Activated CD4-positive, alpha-beta T cell treated with anti-CD3 and anti-CD28 coated beads for 36 hours (primary cell): ENCODE results near the gene ATP5PD. TPM values are rescaled to one million over a fixed set of nuclear protein-coding genes. Genes with fewer than 3 reads are reported as not detected.
A peak's percentile ranks its signal among the peaks of the same experiment; 100 is the strongest.

Experiments
- ATAC-seq: fragments of 200-7000 bp; cut with Tn5 transposase; one replicate; pipeline ENCODE4 v1.10.0; 2021; ENCODE audit warnings: mild to moderate bottlenecking, moderate library complexity
- CTCF ChIA-PET: fragments of 350-600 bp; sonication (Branson Sonifier 250); formaldehyde crosslinking; loops from one replicate; lab custom pipeline; 2021; ENCODE audit warnings: antibody characterized with exemption; lab: Charles Lee
- POLR2A ChIA-PET: fragments of 350-600 bp; sonication (Branson Sonifier 250); formaldehyde crosslinking; loops from one replicate; lab custom pipeline; 2021; ENCODE audit warnings: antibody characterized with exemption, inconsistent platforms; lab: Charles Lee
- DNase-seq: peaks from one replicate; pipeline ENCODE4 v3.0.0-alpha.2; 2020
- H3K27ac Mint-ChIP-seq: one replicate; pipeline ENCODE4 v1.8.0; 2021; ENCODE audit warnings: mixed read lengths
- H3K27me3 Mint-ChIP-seq: one replicate; pipeline ENCODE4 v1.8.0; 2021; ENCODE audit warnings: mixed read lengths
- H3K36me3 Mint-ChIP-seq: one replicate; pipeline ENCODE4 v1.8.0; 2021; ENCODE audit warnings: low read depth, mixed read lengths
- H3K4me1 Mint-ChIP-seq: one replicate; pipeline ENCODE4 v1.8.0; 2021; ENCODE audit warnings: mixed read lengths
- H3K4me3 Mint-ChIP-seq: one replicate; pipeline ENCODE4 v1.8.0; 2021; ENCODE audit warnings: mild to moderate bottlenecking, moderate library complexity, mixed read lengths
- H3K9me3 Mint-ChIP-seq: one replicate; pipeline ENCODE4 v1.8.0; 2021; ENCODE audit warnings: low read depth, mixed read lengths
- intact Hi-C, 2 experiments: fragments of 100-400 bp; cut with DNase I in 1 of 2; cut with micrococcal nuclease in 1 of 2; formaldehyde crosslinking; loops; one replicate each; pipeline versions ENCODE4 v1.14.2 to v1.15.1; 2022 to 2024; cut with DNase I, micrococcal nuclease
- total RNA-seq, 2 experiments: library from RNA; stranded (reverse); gene quantifications; one replicate each; pipeline ENCODE4 v1.2.3, GENCODE V29; 2021

ATP5PD gene
- total RNA-seq, 2 experiments from 2014 or later, result 194 to 237 TPM

DNA sequence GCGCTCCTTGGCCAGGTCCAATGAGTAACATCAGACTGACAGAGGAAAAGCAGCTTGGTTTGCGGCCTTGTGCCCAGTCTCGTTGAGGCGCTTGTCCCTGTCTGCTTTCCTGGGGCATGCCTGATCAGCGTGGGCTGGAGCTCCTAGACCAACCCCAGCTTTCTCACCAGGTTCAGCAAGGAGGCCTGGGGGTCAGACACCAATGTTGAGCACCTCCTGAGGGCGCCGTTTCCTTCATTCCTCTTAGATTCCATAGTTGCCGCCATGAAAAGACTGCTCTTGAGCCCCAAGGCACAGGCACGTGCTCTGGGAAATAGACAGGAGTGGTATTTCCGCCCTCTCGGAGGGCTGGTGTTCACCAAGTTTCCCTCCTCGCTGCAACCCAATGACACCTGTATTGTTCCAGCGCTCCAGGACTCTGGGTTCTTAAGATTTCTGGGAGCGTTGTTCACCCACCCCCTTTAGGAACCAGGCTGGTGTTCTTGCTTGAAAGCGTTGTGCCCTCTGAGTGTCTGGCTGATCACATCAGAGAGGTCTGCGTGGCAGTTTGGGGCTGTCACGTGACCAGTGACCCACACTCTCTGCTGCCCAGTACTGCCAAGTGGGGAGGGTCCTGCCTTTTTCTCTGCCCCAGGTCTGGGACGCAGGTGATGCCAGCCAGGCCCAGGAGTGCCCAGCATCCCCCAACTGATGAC, 18.2 kb upstream of the ATP5PD start:
- DNase-seq (no peak), ATAC-seq (no peak)
- Mint-ChIP-seq H3K4me1 (peaks cover 39% of the 10 kb centered on the region), H3K9me3 (no peaks in the 10 kb centered on the region), H3K27ac (peak overlapping the region; percentile 83), H3K36me3 (peaks cover 27% of the 10 kb centered on the region), H3K27me3 (no peaks in the 10 kb centered on the region), H3K4me3 (no peak overlapping the region)
- POLR2A ChIA-PET, result interaction anchor here (1.1 kb wide), 1 partner anchor 13 kb away, joined by 3 read pairs; no protein-coding TSS in a partner anchor
- CTCF ChIA-PET, result interaction anchor here (2.7 kb wide), 1 partner anchor 104 kb away, joined by 9 read pairs; no protein-coding TSS in a partner anchor
- intact Hi-C loops, result loop anchor here (5.0 kb wide), 3 partner anchors 42 to 137 kb away; partner anchors contain the start of genes ARMC7 (in 1 of the 2) and NT5C (in 1 of the 2)

DNA sequence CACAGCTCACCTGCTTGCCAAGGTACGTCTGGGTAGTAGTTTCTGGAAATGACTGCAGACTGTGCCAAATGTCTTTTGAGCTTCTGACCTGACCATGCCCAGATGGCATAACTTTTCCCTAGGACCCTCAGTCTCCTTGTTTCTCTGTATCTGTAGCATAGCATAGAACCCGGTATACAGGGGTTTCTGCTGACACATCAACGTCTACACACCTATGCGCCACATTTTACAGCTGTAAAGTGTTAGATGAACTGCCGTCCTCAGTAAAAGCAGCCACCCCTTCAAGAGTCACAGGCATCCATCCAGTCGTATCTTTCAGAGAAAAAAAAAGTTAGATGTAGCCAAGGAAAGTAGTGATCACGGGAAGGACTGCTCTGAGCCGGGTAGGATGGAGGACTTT, 17.7 kb upstream of the ATP5PD start:
- intact Hi-C loops, result no loop called here
- CTCF ChIA-PET, result no interaction called here
- ATAC-seq (no peak), DNase-seq (no peak)
- Mint-ChIP-seq H3K27me3 (no peaks in the 10 kb centered on the region), H3K4me1 (peaks cover 41% of the 10 kb centered on the region), H3K36me3 (peaks cover 30% of the 10 kb centered on the region), H3K4me3 (no peak overlapping the region), H3K9me3 (no peaks in the 10 kb centered on the region), H3K27ac (no peak overlapping the region)
- POLR2A ChIA-PET, result interaction anchor here (0.6 kb wide), 3 partner anchors 12 to 104 kb away, joined by 4 to 9 read pairs (median 5); no protein-coding TSS in a partner anchor

GRCh38 chr17:75064040-75064439, 17.3 kb upstream of the ATP5PD start:
- DNase-seq (no peak), ATAC-seq (no peak)
- ChIA-PET POLR2A (interaction anchor here (0.6 kb wide), 3 partner anchors 12 to 103 kb away, joined by 4 to 9 read pairs (median 5); no protein-coding TSS in a partner anchor), CTCF (interaction anchor here (1.2 kb wide), 1 partner anchor 102 kb away, joined by 3 read pairs; no protein-coding TSS in a partner anchor)
- no peak overlapping the region for H3K27ac Mint-ChIP-seq
- H3K27me3 Mint-ChIP-seq, result no peaks in the 10 kb centered on the region
- intact Hi-C loops, result no loop called here
- H3K4me1 Mint-ChIP-seq, result peaks cover 43% of the 10 kb centered on the region
- no peak overlapping the region for H3K4me3 Mint-ChIP-seq
- peaks cover 30% of the 10 kb centered on the region for H3K36me3 Mint-ChIP-seq
- H3K9me3 Mint-ChIP-seq, result no peaks in the 10 kb centered on the region

GRCh38 chr17:75063626-75064025, 16.9 kb upstream of the ATP5PD start:
- H3K27ac Mint-ChIP-seq, result no peak overlapping the region
- ChIA-PET CTCF (interaction anchor here (0.7 to 1.2 kb wide), 2 partner anchors 24 to 102 kb away, joined by 3 read pairs; partner anchors contain the start of gene SLC16A5), POLR2A (no interaction called here)
- no peaks in the 10 kb centered on the region for H3K27me3 Mint-ChIP-seq
- peaks cover 40% of the 10 kb centered on the region for H3K4me1 Mint-ChIP-seq
- ATAC-seq, result no peak
- peaks cover 30% of the 10 kb centered on the region for H3K36me3 Mint-ChIP-seq
- DNase-seq, result no peak
- H3K4me3 Mint-ChIP-seq, result no peak overlapping the region
- H3K9me3 Mint-ChIP-seq, result no peaks in the 10 kb centered on the region
- intact Hi-C loops, result no loop called here

DNA sequence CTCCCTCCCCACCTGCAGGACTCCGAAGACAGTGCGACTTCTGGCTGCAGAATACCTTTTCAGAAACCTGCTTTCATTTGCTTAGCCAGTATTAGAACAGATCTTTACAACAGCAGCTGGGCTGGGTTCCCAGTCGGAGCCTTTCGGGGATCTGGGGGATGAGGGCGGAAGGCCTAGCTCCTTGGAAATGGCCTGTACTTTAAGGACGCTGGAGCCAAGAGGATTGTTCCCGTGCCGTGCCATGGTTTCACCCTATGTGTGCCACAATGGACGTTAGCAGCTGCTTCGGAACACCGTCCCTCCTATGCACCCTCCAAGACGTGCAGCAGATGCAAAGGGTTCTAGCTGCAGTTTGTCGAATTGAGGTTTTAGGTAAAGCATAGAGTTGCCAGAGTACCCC, 16.4 kb upstream of the ATP5PD start:
- DNase-seq (no peak), ATAC-seq (no peak)
- H3K27me3 Mint-ChIP-seq, result no peaks in the 10 kb centered on the region
- peaks cover 39% of the 10 kb centered on the region for H3K4me1 Mint-ChIP-seq
- H3K9me3 Mint-ChIP-seq, result no peaks in the 10 kb centered on the region
- ChIA-PET CTCF (interaction anchor here (0.6 to 1.2 kb wide), 3 partner anchors 24 to 446 kb away, joined by 3 read pairs; partner anchors contain the start of gene SLC16A5), POLR2A (no interaction called here)
- intact Hi-C loops, result no loop called here
- peaks cover 30% of the 10 kb centered on the region for H3K36me3 Mint-ChIP-seq
- no peak overlapping the region for H3K4me3 Mint-ChIP-seq
- no peak overlapping the region for H3K27ac Mint-ChIP-seq

DNA sequence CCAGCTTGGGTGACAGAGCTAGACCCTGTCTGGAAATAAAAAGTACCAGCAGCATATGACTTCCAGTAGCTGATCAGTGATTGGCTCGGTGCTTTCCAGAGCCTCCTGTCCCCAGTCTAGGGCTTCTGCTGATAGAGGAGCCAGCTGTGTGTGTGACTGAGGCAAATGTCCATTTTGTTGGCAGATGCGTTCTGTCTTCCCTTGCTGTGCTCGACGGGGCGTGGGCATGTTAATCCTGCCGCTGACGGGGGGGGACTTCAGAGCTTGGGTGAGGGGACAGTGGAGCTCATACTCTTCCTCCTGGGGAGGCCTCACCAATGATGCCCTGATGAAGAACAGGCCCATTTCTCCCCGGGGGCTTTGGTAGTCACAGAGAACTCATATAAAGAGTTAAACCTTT, 14.8 kb upstream of the ATP5PD start:
- Mint-ChIP-seq H3K27me3 (no peaks in the 10 kb centered on the region), H3K27ac (no peak overlapping the region), H3K4me1 (peaks cover 30% of the 10 kb centered on the region), H3K9me3 (no peaks in the 10 kb centered on the region), H3K4me3 (no peak overlapping the region), H3K36me3 (peaks cover 30% of the 10 kb centered on the region)
- intact Hi-C loops, result no loop called here
- POLR2A ChIA-PET, result no interaction called here
- CTCF ChIA-PET, result interaction anchor here (0.6 to 3.6 kb wide), 3 partner anchors 13 to 125 kb away, joined by 3 to 20 read pairs (median 3); partner anchors contain the start of genes ATP5PD, KCTD2 and NT5C
- ATAC-seq (no peak), DNase-seq (no peak)

DNA sequence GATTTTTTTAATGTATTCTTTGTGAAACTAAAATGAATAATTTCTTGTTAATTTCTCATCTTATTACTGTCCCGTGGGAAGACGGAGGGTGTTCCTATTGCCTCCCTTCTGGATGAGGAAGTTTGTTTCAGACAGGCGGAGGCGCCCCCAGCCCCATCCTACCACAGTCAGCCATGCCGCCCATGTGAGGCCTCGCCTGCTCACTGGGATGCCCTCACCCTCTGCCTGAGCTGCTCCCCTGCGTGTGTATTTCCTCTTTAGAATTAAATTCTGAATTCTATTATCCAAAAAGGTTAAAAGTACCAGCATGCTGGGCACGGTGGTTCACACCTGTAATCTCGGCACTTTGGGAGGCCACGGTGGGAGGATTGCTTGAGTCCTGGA, 14.3 kb upstream of the ATP5PD start:
- Mint-ChIP-seq H3K4me1 (peaks cover 30% of the 10 kb centered on the region), H3K9me3 (no peaks in the 10 kb centered on the region), H3K27me3 (no peaks in the 10 kb centered on the region), H3K36me3 (peaks cover 36% of the 10 kb centered on the region), H3K27ac (no peak overlapping the region), H3K4me3 (no peak overlapping the region)
- no peak for ATAC-seq
- ChIA-PET CTCF (interaction anchor here (0.7 to 3.6 kb wide), 9 partner anchors 12 to 109 kb away, joined by 3 to 20 read pairs (median 4); partner anchors contain the start of genes ARMC7, ATP5PD, KCTD2 and NT5C), POLR2A (no interaction called here)
- intact Hi-C loops, result no loop called here
- DNase-seq, result no peak

DNA sequence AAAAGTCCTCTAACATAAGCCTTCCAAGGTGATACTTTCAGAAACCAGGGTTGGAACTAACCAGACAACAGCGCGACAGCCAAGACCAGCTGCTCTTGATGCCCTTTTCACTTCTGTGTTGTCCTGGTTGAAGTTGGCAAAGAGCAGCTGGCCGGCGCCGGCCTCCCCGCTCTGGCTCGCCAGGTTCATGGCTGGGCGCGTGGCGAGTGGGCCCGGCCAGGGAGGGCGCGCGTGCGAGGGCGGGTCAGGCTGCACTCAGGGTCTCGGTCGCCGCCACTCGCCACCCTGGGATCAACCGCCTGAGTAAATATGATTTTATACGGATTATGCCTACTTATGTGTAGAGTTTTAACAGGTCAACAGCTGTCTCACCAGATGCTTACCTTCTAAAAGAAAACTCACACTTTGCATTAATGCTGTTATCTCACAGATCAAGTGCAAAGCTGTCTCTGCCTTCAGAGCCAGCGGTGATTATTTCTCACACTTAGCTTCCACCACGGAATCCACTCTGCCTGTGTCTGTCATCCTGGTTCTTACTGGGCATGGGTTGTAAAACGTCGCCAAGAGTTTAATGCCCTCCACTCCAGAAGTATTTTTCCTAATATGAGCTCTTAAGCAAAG, 13.8 kb upstream of the ATP5PD start:
- peaks cover 36% of the 10 kb centered on the region for H3K36me3 Mint-ChIP-seq

DNA sequence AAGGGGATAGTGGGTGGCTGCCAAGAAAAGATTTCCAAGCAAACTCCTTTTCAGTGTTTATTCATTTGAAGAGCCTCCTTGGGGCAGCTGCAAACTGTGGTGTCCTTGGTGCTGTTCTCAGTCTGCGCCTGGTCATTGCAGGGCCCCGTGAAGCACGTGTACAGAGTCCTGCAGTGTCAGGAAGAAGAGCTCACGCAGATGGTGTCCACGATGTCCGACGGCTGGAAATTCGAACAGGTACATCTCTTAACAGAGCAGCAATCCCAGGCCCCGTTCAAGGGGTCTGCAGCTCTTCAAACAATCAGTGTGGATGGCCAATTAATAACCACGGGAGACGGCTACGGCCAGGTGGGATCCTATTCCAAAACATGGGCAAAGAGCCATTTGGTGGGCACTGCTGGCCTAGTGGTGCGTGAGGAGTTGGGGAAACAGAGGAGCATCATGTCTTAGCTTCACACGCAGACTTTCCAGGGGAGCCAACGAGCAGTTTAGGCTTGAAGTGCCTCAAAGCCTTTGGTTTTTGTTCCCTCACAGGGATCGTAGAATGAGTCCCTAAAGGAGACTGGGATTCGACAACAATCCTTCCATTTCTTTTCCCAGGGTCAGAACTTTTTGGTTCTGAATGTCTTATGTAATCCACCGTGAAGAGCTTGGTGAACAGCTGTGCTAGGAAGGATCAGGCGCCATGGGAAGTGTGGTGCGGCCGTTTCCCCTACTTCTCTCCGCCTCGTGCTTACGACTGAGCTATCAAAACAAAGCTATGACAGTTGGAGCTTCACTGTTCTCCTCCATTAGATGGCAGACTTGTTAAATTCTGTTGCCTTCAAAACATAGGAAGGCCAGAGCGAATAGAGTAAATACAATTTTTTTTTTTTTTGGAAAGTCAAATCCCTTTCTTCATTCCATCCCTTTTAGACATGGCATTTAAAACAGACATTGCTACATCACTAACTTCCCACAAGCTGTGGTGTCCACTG, 12.9 kb upstream of the ATP5PD start:
- ATAC-seq, result peak; percentile 39
- Mint-ChIP-seq H3K9me3 (no peaks in the 10 kb centered on the region), H3K27me3 (no peaks in the 10 kb centered on the region), H3K4me3 (no peak overlapping the region), H3K4me1 (peaks cover 18% of the 10 kb centered on the region), H3K36me3 (peaks cover 35% of the 10 kb centered on the region), H3K27ac (no peak overlapping the region)
- no peak for DNase-seq
- POLR2A ChIA-PET, result interaction anchor here (0.5 to 0.6 kb wide), 4 partner anchors 47 to 286 kb away, joined by 3 to 12 read pairs (median 5); no protein-coding TSS in a partner anchor
- CTCF ChIA-PET, result interaction anchor here (0.6 to 3.6 kb wide), 18 partner anchors 8 to 573 kb away, joined by 3 to 20 read pairs (median 4); partner anchors contain the start of genes ARMC7, ATP5PD, KCTD2 and SMIM5
- intact Hi-C loops, result no loop called here

More for the DNA sequence above, 13.8 kb upstream of the ATP5PD start:
- ChIA-PET CTCF (interaction anchor here (0.6 to 3.6 kb wide), 18 partner anchors 9 to 572 kb away, joined by 3 to 20 read pairs (median 4); partner anchors contain the start of genes ARMC7, ATP5PD, KCTD2 and SMIM5), POLR2A (interaction anchor here (0.5 kb wide), 1 partner anchor 46 kb away, joined by 3 read pairs; no protein-coding TSS in a partner anchor)
- no peak overlapping the region for H3K4me3 Mint-ChIP-seq
- H3K4me1 Mint-ChIP-seq, result peaks cover 27% of the 10 kb centered on the region
- ATAC-seq, result no peak
- DNase-seq, result no peak
- H3K9me3 Mint-ChIP-seq, result no peaks in the 10 kb centered on the region
- intact Hi-C loops, result no loop called here
- no peak overlapping the region for H3K27ac Mint-ChIP-seq
- H3K27me3 Mint-ChIP-seq, result no peaks in the 10 kb centered on the region

- ATAC-seq, result no peak
- ChIA-PET CTCF (interaction anchor here (1.2 kb wide), 1 partner anchor 8 kb away, joined by 4 read pairs; no protein-coding TSS in a partner anchor), POLR2A (no interaction called here)
These were observed 5.2 kb upstream of the ATP5PD start for GRCh38 chr17:75051941-75052340.

More at GRCh38 chr17:75051941-75052340, 5.2 kb upstream of the ATP5PD start:
- Mint-ChIP-seq H3K9me3 (no peaks in the 10 kb centered on the region), H3K27me3 (no peaks in the 10 kb centered on the region), H3K4me1 (peaks cover 31% of the 10 kb centered on the region), H3K4me3 (no peak overlapping the region), H3K36me3 (peaks cover 37% of the 10 kb centered on the region), H3K27ac (no peak overlapping the region)
- intact Hi-C loops, result no loop called here
- DNase-seq, result no peak
